Raji (cell line): ENCODE results near the gene SMCR8.

ENCODE experiments used
- POLR2A ChIP-seq: IDR thresholded peaks from 2 replicates; pipeline ENCODE4 v1.6.1; 2011; ENCODE audit warnings: low read depth, low read length, control low read depth; ENCODE audit not compliant: insufficient read depth

The SMCR8 gene

GRCh38 chr17:18371455-18371854 lies 56.4 kb downstream of the SMCR8 start:
- TF ChIP-seq POLR2A = no peak

GRCh38 chr17:18374216-18374615 lies 59.1 kb downstream of the SMCR8 start:
- no peak for TF ChIP-seq POLR2A
